GM19452 (cell line): ENCODE measurements around the gene SLC13A3.

Source experiments
- ATAC-seq: cut with Tn5 transposase; IDR thresholded peaks from one replicate; pipeline ENCODE4 v1.9.1; 2021; ENCODE audit not compliant: unreplicated experiment

SLC13A3 gene

GRCh38 chr20:46544576-46544975 is 106.7 kb downstream of the SLC13A3 start:
- no peak for ATAC-seq

- no peak for ATAC-seq
Measured at GRCh38 chr20:46543959-46544358, 107.3 kb downstream of the SLC13A3 start.

- ATAC-seq, result no peak
Measured at GRCh38 chr20:46543033-46543432, 108.2 kb downstream of the SLC13A3 start.

- no peak for ATAC-seq
Measured at GRCh38 chr20:46541229-46541935, 109.9 kb downstream of the SLC13A3 start.

GRCh38 chr20:46539113-46539512 is 112.1 kb downstream of the SLC13A3 start:
- ATAC-seq, result no peak

GRCh38 chr20:46530640-46531039 is 120.6 kb downstream of the SLC13A3 start:
- no peak for ATAC-seq

- no peak for ATAC-seq
Measured at GRCh38 chr20:46523696-46524328, 127.4 kb downstream of the SLC13A3 start.

GRCh38 chr20:46523108-46523507 is 128.2 kb downstream of the SLC13A3 start:
- ATAC-seq, result no peak

GRCh38 chr20:46520976-46521579 is 130.2 kb downstream of the SLC13A3 start:
- no peak for ATAC-seq

- no peak for ATAC-seq
Measured at GRCh38 chr20:46520540-46520939, 130.7 kb downstream of the SLC13A3 start.

- no peak for ATAC-seq
Measured at GRCh38 chr20:46519471-46520068, 131.7 kb downstream of the SLC13A3 start.

- no peak for ATAC-seq
Measured at GRCh38 chr20:46512943-46513844, 138.1 kb downstream of the SLC13A3 start, which contains the start of gene ZNF334. TSS of gene ZNF334 (minus strand) at chr20:46513559. CDS start at chr20:46512102, 1,457 bp downstream.

- ATAC-seq, result no peak
Measured at GRCh38 chr20:46509523-46509922, 141.7 kb downstream of the SLC13A3 start.
